Activated T-helper 2 cell treated with anti-CD3 and anti-CD28 coated beads, Interferon-gamma antibody, Interleukin-2, Interleukin-4, amounts not matched to agents 10 μg/mL and 5 μg/mL and 100 μg/mL, durations not matched to agents 14 hours and 24 hours and 36 hours (primary cell): ENCODE data around the gene PCARE. TPM values are rescaled to one million over a fixed set of nuclear protein-coding genes. Genes with fewer than 3 reads are reported as not detected.

Experiments used
- DNase-seq: peaks from one replicate; pipeline ENCODE4 v3.0.0; 2021; ENCODE audit warnings: low spot score
- H3K27ac Mint-ChIP-seq: one replicate; pipeline ENCODE4 v1.8.0; 2021; ENCODE audit warnings: mixed read lengths
- H3K27me3 Mint-ChIP-seq: one replicate; pipeline ENCODE4 v1.8.0; 2021; ENCODE audit warnings: low read depth, mixed read lengths
- H3K36me3 Mint-ChIP-seq: one replicate; pipeline ENCODE4 v1.8.0; 2021; ENCODE audit warnings: low read depth, mixed read lengths
- H3K4me1 Mint-ChIP-seq: one replicate; pipeline ENCODE4 v1.8.0; 2021; ENCODE audit warnings: low read depth, mixed read lengths
- H3K4me3 Mint-ChIP-seq: one replicate; pipeline ENCODE4 v1.8.0; 2021; ENCODE audit warnings: low read depth, mild to moderate bottlenecking, moderate library complexity, mixed read lengths
- H3K9me3 Mint-ChIP-seq: one replicate; pipeline ENCODE4 v1.8.0; 2021; ENCODE audit warnings: mixed read lengths
- intact Hi-C: fragments of 100-400 bp; cut with micrococcal nuclease; formaldehyde crosslinking; loops from one replicate; pipeline ENCODE4 v1.15.1; 2023
- total RNA-seq: library from RNA; stranded (reverse); gene quantifications from 2 replicates; pipeline ENCODE4 v1.2.3, GENCODE V29; 2022

PCARE gene
- total RNA-seq, 1 donor from 2014 or later = not detected

DNA sequence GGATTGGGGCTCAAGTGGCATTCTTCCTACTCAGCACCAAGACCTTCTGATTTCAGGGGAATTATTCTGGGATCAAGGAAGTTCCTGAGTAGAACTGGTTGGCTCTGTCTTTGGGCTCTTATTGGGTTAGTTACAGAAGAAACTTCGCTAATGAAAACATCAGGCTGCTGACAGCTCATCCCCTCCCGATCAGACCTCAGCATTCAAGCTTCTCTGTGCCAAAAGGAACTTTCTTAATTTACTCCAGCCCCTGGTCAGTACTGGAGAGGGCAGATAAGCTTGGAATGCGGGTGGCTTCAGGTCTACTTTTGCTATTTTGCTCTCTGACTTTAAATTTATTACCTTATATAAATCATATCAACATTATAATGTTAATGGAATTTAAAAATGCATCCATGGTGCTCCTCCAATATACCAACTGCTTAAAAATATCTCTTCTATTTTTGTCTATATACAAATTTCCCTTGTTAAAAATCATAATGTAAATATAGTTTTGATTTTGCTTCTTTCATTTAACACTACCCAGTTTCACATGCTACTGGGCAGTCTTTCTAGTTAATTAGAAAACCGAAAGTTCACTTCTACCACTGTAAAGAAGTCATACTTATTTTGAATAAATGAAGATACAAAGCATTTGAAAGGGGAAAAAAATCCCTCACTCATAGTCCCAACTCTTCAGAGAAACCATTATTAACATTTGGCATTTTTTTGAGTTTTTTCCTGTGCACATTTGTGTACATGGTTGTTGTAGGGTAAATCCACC lies 34.4 kb downstream of the PCARE start:
- H3K4me1 Mint-ChIP-seq = peaks cover 2% of the 10 kb centered on the region
- intact Hi-C loops = no loop called here
- H3K4me3 Mint-ChIP-seq = no peak overlapping the region
- DNase-seq = no peak
- H3K9me3 Mint-ChIP-seq = no peaks in the 10 kb centered on the region
- no peaks in the 10 kb centered on the region for H3K36me3 Mint-ChIP-seq
- H3K27ac Mint-ChIP-seq = no peak overlapping the region
- no peaks in the 10 kb centered on the region for H3K27me3 Mint-ChIP-seq

- Mint-ChIP-seq H3K4me3 (no peak overlapping the region), H3K4me1 (peaks cover 8% of the 10 kb centered on the region), H3K9me3 (no peaks in the 10 kb centered on the region), H3K27me3 (no peaks in the 10 kb centered on the region), H3K27ac (no peak overlapping the region), H3K36me3 (no peaks in the 10 kb centered on the region)
- intact Hi-C loops = no loop called here
- no peak for DNase-seq
Observed at GRCh38 chr2:29035016-29035745, 39.1 kb downstream of the PCARE start.

DNA sequence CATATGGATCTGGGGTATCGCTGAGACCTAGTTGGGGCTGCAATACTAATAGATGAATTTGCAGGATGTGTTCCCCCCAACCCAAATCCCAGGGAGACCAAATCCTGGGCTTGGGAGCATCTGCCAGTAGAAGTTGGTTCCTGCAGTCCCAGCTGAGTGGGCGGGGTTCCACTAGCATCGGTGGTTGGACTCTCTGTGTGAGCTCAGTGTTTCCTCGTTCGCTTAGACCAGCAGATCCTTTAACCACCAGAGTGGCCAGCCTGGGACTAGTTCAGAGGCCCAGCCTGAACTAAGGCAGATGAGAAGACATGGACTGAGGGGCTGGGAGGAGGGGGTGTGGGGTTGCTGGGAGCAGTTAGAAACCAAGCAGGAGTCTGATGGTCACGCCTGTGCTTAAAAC lies 40.7 kb downstream of the PCARE start:
- no peak overlapping the region for H3K27ac Mint-ChIP-seq
- H3K4me3 Mint-ChIP-seq = no peak overlapping the region
- intact Hi-C loops = no loop called here
- no peaks in the 10 kb centered on the region for H3K36me3 Mint-ChIP-seq
- no peak for DNase-seq
- H3K4me1 Mint-ChIP-seq = peaks cover 8% of the 10 kb centered on the region
- H3K27me3 Mint-ChIP-seq = no peaks in the 10 kb centered on the region
- H3K9me3 Mint-ChIP-seq = no peaks in the 10 kb centered on the region

DNA sequence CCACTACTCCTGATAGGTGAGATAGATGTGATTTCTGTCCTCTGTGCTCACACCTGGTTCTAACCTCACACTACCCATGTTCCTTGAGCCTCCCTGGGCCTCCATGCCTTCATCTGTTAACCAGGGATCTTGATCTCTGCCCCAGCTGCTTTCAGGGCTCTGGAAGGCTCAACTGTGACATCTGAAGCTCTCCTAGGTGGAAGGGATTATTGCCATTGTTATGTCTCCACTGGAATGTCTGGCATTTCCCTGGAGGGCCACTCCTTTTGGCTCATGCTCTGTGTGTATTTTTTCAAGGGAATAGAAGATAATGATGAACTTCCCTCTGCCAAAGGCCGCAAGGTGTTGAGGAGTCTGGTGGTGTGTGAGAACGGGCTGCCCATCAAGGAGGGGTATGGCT lies 41.2 kb downstream of the PCARE start:
- DNase-seq = no peak
- H3K27me3 Mint-ChIP-seq = no peaks in the 10 kb centered on the region
- H3K4me1 Mint-ChIP-seq = peaks cover 8% of the 10 kb centered on the region
- H3K4me3 Mint-ChIP-seq = no peak overlapping the region
- intact Hi-C loops = no loop called here
- H3K9me3 Mint-ChIP-seq = no peaks in the 10 kb centered on the region
- no peak overlapping the region for H3K27ac Mint-ChIP-seq
- no peaks in the 10 kb centered on the region for H3K36me3 Mint-ChIP-seq

GRCh38 chr2:29032189-29032588 lies 42.1 kb downstream of the PCARE start:
- DNase-seq = no peak
- Mint-ChIP-seq H3K27me3 (no peaks in the 10 kb centered on the region), H3K9me3 (no peaks in the 10 kb centered on the region), H3K36me3 (no peaks in the 10 kb centered on the region), H3K4me3 (no peak overlapping the region), H3K27ac (no peak overlapping the region), H3K4me1 (peaks cover 8% of the 10 kb centered on the region)
- intact Hi-C loops = no loop called here

- intact Hi-C loops = no loop called here
- H3K9me3 Mint-ChIP-seq = no peaks in the 10 kb centered on the region
- peaks cover 8% of the 10 kb centered on the region for H3K4me1 Mint-ChIP-seq
- no peak overlapping the region for H3K4me3 Mint-ChIP-seq
- no peak overlapping the region for H3K27ac Mint-ChIP-seq
- DNase-seq = no peak
- H3K36me3 Mint-ChIP-seq = no peaks in the 10 kb centered on the region
- no peaks in the 10 kb centered on the region for H3K27me3 Mint-ChIP-seq
Observed at GRCh38 chr2:29031046-29031445, 43.3 kb downstream of the PCARE start.

GRCh38 chr2:29025711-29026110 lies 48.6 kb downstream of the PCARE start:
- Mint-ChIP-seq H3K36me3 (no peaks in the 10 kb centered on the region), H3K4me1 (no peaks in the 10 kb centered on the region), H3K4me3 (no peak overlapping the region), H3K27ac (no peak overlapping the region), H3K27me3 (no peaks in the 10 kb centered on the region), H3K9me3 (no peaks in the 10 kb centered on the region)
- DNase-seq = no peak
- intact Hi-C loops = no loop called here

GRCh38 chr2:29024882-29025430 lies 49.4 kb downstream of the PCARE start:
- no peaks in the 10 kb centered on the region for H3K9me3 Mint-ChIP-seq
- no peak for DNase-seq
- no peak overlapping the region for H3K4me3 Mint-ChIP-seq
- H3K36me3 Mint-ChIP-seq = no peaks in the 10 kb centered on the region
- no peak overlapping the region for H3K27ac Mint-ChIP-seq
- no peaks in the 10 kb centered on the region for H3K27me3 Mint-ChIP-seq
- no peaks in the 10 kb centered on the region for H3K4me1 Mint-ChIP-seq
- intact Hi-C loops = no loop called here

- H3K27ac Mint-ChIP-seq = no peak overlapping the region
- peaks cover 1% of the 10 kb centered on the region for H3K4me1 Mint-ChIP-seq
- no peak for DNase-seq
- H3K9me3 Mint-ChIP-seq = no peaks in the 10 kb centered on the region
- no peaks in the 10 kb centered on the region for H3K27me3 Mint-ChIP-seq
- no peaks in the 10 kb centered on the region for H3K36me3 Mint-ChIP-seq
- no peak overlapping the region for H3K4me3 Mint-ChIP-seq
- intact Hi-C loops = no loop called here
Observed at GRCh38 chr2:29023188-29023587, 51.1 kb downstream of the PCARE start.

GRCh38 chr2:29022679-29023078 lies 51.6 kb downstream of the PCARE start:
- H3K27me3 Mint-ChIP-seq = no peaks in the 10 kb centered on the region
- H3K9me3 Mint-ChIP-seq = no peaks in the 10 kb centered on the region
- intact Hi-C loops = no loop called here
- DNase-seq = no peak
- H3K27ac Mint-ChIP-seq = no peak overlapping the region
- H3K36me3 Mint-ChIP-seq = no peaks in the 10 kb centered on the region
- H3K4me1 Mint-ChIP-seq = peaks cover 3% of the 10 kb centered on the region
- H3K4me3 Mint-ChIP-seq = no peak overlapping the region

GRCh38 chr2:29021886-29022285 lies 52.4 kb downstream of the PCARE start:
- H3K9me3 Mint-ChIP-seq = no peaks in the 10 kb centered on the region
- intact Hi-C loops = no loop called here
- H3K4me1 Mint-ChIP-seq = peaks cover 4% of the 10 kb centered on the region
- H3K27me3 Mint-ChIP-seq = no peaks in the 10 kb centered on the region
- H3K36me3 Mint-ChIP-seq = peaks cover 1% of the 10 kb centered on the region
- no peak overlapping the region for H3K27ac Mint-ChIP-seq
- H3K4me3 Mint-ChIP-seq = no peak overlapping the region
- no peak for DNase-seq

DNA sequence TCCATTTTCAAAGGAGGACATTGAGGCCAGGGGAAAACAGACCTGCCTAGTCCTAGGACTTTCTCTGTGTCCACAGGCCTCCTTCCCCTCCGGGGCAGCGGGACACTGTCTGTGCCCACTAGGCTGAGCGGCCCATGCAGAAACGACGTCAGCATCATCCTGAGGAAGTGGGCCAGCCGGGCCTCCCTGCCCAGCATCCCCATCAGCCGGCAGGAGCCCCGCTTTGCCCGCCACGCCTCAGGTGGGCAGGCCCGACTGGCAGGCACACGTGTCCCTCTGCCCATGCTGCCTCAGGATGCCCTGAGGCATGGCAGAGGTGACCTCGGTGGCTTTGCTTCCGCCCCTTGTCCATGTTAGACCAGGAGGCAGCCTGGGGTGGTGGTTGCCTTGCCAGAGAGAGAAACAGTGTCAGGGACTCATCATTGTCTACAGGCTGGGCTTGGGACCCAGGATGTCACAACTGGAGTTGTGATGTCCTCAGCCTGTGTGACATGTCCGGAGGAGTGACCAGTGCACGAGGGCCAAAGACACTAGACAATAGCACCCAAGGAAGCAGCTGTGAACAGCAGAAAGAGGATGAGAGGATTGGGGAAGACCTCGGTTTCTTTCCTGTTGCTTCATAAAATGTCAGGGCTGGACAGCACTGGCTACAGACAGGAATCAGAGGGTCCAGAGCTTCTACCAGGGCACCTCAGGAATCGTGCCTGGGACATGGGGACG lies 56.4 kb downstream of the PCARE start:
- DNase-seq = no peak
- intact Hi-C loops = loop anchor here (2.0 to 5.0 kb wide), 2 partner anchors 93 to 179 kb away; no protein-coding TSS in a partner anchor
- Mint-ChIP-seq H3K4me1 (peaks cover 42% of the 10 kb centered on the region), H3K27ac (peak overlapping the region; percentile 2), H3K9me3 (no peaks in the 10 kb centered on the region), H3K4me3 (no peak overlapping the region), H3K27me3 (no peaks in the 10 kb centered on the region), H3K36me3 (peaks cover 4% of the 10 kb centered on the region)
